Ecto neural progenitor cell (in vitro differentiated cells): Measurements from ENCODE around the gene TLR5.

Source experiments
- DNase-seq: peaks from one replicate; pipeline ENCODE4 v3.0.0-alpha.2; 2018; ENCODE audit warnings: low spot score

The TLR5 gene

GRCh38 chr1:223066415-223066814 lies 76.6 kb downstream of the TLR5 start:
- no peak for DNase-seq

DNA sequence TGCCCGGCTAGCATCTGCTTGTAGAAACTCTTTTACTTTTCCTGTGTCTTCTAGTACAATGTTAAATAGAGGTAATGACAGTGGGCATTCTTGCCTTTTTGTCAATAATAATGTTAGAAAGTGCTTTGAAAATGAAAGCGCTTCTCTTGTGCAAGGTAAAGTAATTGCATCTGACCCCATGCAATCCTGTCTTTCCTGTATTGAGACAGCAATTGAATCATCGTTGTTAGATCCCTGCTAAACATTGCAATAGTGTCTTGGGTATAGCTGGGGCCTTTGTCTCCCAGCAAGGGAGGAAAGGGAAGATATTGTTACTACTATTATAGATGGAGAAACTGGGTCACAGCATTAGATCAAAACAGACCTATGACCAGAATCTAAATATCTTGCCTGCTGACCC lies 80.9 kb downstream of the TLR5 start:
- no peak for DNase-seq

GRCh38 chr1:223059526-223059925 lies 83.5 kb downstream of the TLR5 start:
- no peak for DNase-seq
